ENCODE results near the gene WARS2. TPM values are rescaled to one million over a fixed set of nuclear protein-coding genes. Genes with fewer than 3 reads are reported as not detected.

The WARS2 gene
- total and polyA plus RNA-seq, 2 of the 8 experiments (the other 6 are each of a cell fraction or from before 2014, with no cell fraction given), result 4.3 to 12.9 TPM

Small RNA genes lying within 50 kb of the gene (small RNA-seq; reads per million reads assigned to genes)
- not detected for gene AL139420.2 (ENCODE audit: insufficient read depth)

Other genes starting within 250 kb of the WARS2 start
- 0.24 and 0.42 TPM in 2 replicates for gene TBX15, start 152.3 kb downstream of the WARS2 start, total RNA-seq (2021; fragmentation: NEBNext Ultra II Directional; extraction: Animal tissue kit (Norgen Biotek cat#: 25700))
- 0.09 and 0.14 TPM in 2 replicates for gene TBX15, start 152.3 kb downstream of the WARS2 start, polyA plus RNA-seq (2011; rRNA removed)
- not detected in 2 replicates for gene HAO2, start 228.1 kb upstream of the WARS2 start, total RNA-seq (2021; fragmentation: NEBNext Ultra II Directional; extraction: Animal tissue kit (Norgen Biotek cat#: 25700))
- gene HAO2, start 228.1 kb upstream of the WARS2 start, polyA plus RNA-seq (2011; rRNA removed), result 0.08 TPM in 1 of 2 replicates, not detected in the other

Data from H1 (cell line).